Fibroblast of the aortic adventitia (primary cell): Measurements from ENCODE around the gene RAB3A. TPM values are rescaled to one million over a fixed set of nuclear protein-coding genes. Genes with fewer than 3 reads are reported as not detected.

ENCODE experiments used
- DNase-seq: peaks from one replicate; pipeline ENCODE4 v3.0.0-alpha.2; 2010; ENCODE audit warnings: low read depth
- H3K4me3 ChIP-seq: 2 replicates; pipeline ENCODE4 v1.5.1; 2011; ENCODE audit warnings: low read depth, mild to moderate bottlenecking, control low read depth, low read length, moderate library complexity
- total RNA-seq: library from RNA; depleted of rRNA; stranded (reverse); fragments of >200 nt; gene quantifications from 2 replicates; pipeline ENCODE4 v1.2.3, GENCODE V29; 2012; ENCODE audit warnings: low replicate concordance
- TF ChIP-seq, protein P1 (sequence below): IDR thresholded peaks from 2 replicates; pipeline ENCODE4 v1.5.1; 2011; ENCODE audit warnings: mild to moderate bottlenecking, low read length, control low read depth, inconsistent platforms; ENCODE audit not compliant: insufficient read depth

The RAB3A gene
- total RNA-seq, 1 donor, result 2.8 TPM

DNA sequence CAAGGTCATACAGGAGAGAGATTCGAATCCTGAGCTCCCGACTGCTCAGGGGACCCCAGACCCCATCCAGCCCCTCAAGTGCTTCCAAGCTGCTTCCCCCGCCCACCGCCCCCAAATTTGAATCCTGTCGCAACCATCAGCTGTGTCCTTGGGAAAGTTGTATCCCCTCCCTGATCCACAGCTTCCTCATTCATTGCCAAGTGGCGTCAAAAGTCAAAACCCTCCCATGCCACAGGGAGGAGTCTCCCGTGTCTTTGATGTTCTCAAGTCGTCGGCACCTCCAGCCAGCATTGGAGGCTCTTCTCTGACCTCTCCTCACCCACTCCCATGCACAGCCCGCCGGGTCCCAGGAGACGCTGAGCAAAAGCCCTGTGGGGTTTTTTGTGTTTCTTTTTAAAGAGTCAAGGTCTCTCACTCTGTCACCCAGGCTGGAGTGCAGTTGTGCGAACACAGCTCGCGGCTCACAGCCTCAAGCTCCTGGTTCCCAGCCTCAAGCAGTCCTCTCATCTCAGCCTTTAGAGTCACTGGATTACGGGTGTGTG is 33.1 kb downstream of the RAB3A start:
- H3K4me3 ChIP-seq, result no peak overlapping the region
- no peak for DNase-seq
- TF ChIP-seq, protein P1, sequence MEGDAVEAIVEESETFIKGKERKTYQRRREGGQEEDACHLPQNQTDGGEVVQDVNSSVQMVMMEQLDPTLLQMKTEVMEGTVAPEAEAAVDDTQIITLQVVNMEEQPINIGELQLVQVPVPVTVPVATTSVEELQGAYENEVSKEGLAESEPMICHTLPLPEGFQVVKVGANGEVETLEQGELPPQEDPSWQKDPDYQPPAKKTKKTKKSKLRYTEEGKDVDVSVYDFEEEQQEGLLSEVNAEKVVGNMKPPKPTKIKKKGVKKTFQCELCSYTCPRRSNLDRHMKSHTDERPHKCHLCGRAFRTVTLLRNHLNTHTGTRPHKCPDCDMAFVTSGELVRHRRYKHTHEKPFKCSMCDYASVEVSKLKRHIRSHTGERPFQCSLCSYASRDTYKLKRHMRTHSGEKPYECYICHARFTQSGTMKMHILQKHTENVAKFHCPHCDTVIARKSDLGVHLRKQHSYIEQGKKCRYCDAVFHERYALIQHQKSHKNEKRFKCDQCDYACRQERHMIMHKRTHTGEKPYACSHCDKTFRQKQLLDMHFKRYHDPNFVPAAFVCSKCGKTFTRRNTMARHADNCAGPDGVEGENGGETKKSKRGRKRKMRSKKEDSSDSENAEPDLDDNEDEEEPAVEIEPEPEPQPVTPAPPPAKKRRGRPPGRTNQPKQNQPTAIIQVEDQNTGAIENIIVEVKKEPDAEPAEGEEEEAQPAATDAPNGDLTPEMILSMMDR, result no peak

DNA sequence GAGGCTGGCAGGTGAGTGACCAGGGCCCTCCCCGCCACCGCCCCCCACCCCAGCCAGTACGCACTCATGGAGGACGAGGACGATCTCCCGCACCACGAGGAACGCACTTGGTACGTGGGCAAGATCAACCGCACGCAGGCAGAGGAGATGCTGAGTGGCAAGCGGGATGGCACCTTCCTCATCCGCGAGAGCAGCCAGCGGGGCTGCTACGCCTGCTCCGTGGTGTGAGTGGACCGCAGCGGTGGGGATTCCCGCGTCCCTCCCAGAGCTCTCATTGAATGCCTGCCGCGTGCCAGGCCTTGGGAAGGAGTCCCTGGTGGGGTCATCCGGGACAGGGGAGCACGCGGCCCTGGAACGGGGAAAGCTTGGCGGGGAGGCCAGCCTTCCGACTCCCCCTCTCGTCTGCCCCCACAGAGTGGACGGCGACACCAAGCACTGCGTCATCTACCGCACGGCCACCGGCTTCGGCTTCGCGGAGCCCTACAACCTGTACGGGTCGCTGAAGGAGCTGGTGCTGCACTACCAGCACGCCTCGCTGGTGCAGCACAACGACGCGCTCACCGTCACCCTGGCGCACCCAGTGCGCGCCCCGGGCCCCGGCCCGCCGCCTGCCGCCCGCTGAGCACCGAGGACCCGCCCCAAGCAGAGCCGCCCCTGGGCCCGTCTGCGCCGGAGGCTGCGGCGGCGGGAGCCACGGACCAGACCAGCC is 35.0 kb downstream of the RAB3A start:
- no peak for DNase-seq
- TF ChIP-seq, protein P1, result no peak
- no peak overlapping the region for H3K4me3 ChIP-seq

DNA sequence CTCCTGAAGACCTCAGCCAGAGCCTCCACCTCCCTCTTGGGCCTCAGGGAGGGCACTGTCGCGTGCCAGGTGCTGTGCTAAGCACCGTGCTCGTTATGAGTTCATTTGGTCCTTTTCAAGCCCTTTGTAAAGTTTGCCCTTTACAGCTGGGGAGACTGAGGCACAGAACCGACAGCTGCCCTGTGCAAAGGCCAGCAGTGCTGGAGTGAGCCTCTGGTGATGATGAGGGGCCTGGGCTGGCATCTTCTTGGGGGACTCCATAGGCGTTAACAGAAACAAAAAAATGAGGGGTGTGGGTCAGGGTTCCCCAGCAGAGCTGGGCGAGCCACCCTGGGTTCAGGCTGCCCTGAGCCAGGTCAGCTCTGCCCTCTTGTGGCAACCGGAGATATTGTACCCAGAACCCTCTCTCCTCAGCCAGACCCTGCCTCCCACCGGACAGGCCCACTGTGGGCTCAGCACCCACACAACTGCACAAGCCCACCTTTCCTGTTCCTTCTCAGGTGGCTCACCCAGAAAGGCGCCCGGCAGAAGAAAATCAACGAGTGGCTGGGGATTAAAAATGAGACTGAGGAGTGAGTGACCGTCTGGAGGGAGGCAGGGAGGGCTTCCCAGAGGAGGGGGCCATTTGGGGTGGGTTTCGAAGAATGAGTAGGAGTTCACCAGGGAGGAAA is 35.7 kb downstream of the RAB3A start:
- TF ChIP-seq, protein P1, result peak; percentile 71
- peak; percentile 36 for DNase-seq

DNA sequence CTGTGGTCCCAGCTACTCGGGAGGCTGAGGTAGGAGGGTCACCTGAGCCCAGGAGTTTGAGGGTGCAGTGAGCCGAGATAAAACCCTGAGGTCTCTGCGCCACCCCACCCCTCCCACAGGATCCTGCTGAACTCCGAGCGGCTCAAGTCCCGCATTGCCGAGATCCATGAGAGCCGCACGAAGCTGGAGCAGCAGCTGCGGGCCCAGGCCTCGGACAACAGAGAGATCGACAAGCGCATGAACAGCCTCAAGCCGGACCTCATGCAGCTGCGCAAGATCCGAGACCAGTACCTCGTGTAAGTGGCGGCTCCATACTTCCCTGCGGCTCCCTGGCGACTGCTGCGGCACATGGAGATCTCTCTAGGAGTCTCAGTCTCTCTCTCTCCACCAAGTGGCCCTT is 36.8 kb downstream of the RAB3A start:
- H3K4me3 ChIP-seq, result no peak overlapping the region
- TF ChIP-seq, protein P1, result no peak
- DNase-seq, result no peak

More for the DNA sequence above, 35.7 kb downstream of the RAB3A start:
- no peak overlapping the region for H3K4me3 ChIP-seq

DNA sequence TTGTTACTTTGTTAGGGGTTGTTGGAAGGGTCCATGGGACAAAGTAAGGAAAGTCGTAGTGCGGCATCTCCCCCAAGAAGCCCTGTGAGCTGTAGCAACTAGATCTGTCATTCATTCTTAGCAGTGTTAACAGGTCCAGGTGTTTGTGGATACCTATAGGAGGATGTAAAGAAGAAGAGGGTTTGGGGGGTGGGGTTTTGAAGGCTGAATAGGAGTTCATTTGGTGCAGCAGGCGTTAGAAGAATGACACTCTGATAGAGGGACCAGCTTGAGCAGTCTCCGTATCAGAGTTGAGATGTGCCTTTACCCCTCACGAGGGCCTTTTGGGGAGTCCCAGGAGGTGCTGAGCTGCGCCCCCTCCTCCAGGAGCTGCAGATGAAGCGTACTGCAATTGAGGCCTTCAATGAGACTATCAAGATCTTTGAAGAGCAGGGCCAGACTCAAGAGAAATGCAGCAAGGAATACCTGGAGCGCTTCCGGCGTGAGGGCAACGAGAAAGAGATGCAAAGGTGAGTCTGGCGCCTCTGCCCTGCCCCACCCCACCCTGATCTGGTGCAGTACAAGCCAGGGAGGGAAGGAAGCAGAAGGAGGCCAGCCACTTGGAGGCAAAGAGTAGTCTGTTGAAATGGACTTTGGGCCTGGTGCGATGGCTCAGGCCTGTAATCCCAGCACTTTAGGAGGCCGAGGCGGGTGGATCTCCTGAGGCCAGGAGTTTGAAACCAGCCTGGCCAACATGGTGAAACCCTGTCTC is 37.9 kb downstream of the RAB3A start:
- DNase-seq, result no peak
- TF ChIP-seq, protein P1, result no peak
- H3K4me3 ChIP-seq, result no peak overlapping the region

DNA sequence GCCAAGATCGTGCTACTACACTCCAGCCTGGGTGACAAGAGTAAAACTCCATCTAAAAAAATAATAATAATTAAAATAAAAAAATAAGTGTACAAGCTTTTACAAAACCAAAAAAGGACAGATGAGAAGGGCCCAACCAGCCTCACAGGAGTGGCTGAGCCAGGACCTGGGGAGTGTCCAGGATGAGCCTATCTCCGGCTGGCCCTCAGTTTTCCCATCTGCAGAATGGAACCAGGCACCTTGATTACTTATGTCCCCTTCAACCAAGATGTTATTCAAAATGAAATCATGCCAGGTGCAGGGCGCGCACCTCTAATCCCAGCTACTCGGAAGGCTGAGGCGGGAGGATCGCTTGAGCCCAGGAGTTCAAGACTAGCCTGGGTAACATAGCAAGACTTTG is 39.8 kb downstream of the RAB3A start:
- DNase-seq, result no peak
- no peak overlapping the region for H3K4me3 ChIP-seq
- TF ChIP-seq, protein P1, result no peak
